Measurements from ENCODE around the gene GADD45A.

DNA sequence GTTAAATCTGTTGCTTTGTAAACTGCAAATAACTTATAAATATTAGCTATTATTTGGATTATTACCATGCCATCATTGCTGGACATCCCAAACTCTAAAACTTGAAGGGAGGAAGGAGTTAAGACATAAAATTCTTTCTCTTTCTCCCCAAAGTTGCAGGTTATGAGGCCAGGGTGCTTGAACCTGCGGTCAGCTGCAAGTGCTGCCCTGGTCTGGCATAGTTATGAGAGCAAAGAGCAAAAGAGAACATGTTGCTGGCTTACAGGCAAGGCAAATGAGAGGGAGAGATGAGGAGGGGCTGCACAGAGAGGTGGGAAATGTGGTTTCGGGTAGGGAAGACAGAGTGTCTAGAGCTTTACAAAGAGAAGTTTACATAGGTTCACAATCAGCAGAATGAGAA is 30.8 kb downstream of the GADD45A start:
- TF ChIP-seq, protein P1, sequence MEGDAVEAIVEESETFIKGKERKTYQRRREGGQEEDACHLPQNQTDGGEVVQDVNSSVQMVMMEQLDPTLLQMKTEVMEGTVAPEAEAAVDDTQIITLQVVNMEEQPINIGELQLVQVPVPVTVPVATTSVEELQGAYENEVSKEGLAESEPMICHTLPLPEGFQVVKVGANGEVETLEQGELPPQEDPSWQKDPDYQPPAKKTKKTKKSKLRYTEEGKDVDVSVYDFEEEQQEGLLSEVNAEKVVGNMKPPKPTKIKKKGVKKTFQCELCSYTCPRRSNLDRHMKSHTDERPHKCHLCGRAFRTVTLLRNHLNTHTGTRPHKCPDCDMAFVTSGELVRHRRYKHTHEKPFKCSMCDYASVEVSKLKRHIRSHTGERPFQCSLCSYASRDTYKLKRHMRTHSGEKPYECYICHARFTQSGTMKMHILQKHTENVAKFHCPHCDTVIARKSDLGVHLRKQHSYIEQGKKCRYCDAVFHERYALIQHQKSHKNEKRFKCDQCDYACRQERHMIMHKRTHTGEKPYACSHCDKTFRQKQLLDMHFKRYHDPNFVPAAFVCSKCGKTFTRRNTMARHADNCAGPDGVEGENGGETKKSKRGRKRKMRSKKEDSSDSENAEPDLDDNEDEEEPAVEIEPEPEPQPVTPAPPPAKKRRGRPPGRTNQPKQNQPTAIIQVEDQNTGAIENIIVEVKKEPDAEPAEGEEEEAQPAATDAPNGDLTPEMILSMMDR (IDR thresholded peaks at IDR 0.05) = no peak
- TF ChIP-seq JUND (IDR thresholded peaks at IDR 0.05) (no peak), POLR2AphosphoS5 (IDR thresholded peaks at IDR 0.05; ENCODE audit: low read depth, low read length) (no peak), NFIC (IDR thresholded peaks at IDR 0.05; ENCODE audit: borderline replicate concordance) (no peak), SMC3 (IDR thresholded peaks at IDR 0.05; ENCODE audit: low read depth, low read length) (no peak), TCF12 (IDR thresholded peaks at IDR 0.05) (no peak), SIN3A (IDR thresholded peaks at IDR 0.05; ENCODE audit: borderline replicate concordance, low read depth, low read length) (no peak), FOSL2 (IDR thresholded peaks at IDR 0.05; ENCODE audit: borderline replicate concordance, low read depth) (no peak), RFX5 (IDR thresholded peaks at IDR 0.05; ENCODE audit: low read length) (no peak), RCOR1 (IDR thresholded peaks at IDR 0.05; ENCODE audit: low read length) (no peak), EZH2phosphoT487 (IDR thresholded peaks at IDR 0.05; ENCODE audit: borderline replicate concordance, low read depth) (no peak)
- TF ChIP-seq, protein P2, sequence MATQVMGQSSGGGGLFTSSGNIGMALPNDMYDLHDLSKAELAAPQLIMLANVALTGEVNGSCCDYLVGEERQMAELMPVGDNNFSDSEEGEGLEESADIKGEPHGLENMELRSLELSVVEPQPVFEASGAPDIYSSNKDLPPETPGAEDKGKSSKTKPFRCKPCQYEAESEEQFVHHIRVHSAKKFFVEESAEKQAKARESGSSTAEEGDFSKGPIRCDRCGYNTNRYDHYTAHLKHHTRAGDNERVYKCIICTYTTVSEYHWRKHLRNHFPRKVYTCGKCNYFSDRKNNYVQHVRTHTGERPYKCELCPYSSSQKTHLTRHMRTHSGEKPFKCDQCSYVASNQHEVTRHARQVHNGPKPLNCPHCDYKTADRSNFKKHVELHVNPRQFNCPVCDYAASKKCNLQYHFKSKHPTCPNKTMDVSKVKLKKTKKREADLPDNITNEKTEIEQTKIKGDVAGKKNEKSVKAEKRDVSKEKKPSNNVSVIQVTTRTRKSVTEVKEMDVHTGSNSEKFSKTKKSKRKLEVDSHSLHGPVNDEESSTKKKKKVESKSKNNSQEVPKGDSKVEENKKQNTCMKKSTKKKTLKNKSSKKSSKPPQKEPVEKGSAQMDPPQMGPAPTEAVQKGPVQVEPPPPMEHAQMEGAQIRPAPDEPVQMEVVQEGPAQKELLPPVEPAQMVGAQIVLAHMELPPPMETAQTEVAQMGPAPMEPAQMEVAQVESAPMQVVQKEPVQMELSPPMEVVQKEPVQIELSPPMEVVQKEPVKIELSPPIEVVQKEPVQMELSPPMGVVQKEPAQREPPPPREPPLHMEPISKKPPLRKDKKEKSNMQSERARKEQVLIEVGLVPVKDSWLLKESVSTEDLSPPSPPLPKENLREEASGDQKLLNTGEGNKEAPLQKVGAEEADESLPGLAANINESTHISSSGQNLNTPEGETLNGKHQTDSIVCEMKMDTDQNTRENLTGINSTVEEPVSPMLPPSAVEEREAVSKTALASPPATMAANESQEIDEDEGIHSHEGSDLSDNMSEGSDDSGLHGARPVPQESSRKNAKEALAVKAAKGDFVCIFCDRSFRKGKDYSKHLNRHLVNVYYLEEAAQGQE (IDR thresholded peaks at IDR 0.05; ENCODE audit: low read depth, low read length) = no peak

Measured in SK-N-SH (cell line).